Left hindlimb (tissue), 1 donor: ENCODE measurements around the gene EMX1.

ENCODE experiments used
- DNase-seq: peaks from one replicate; pipeline ENCODE4 v3.0.0-alpha.2; 2018

Gene EMX1

GRCh38 chr2:72945450-72946019 is 28.2 kb downstream of the EMX1 start:
- DNase-seq, result no peak

DNA sequence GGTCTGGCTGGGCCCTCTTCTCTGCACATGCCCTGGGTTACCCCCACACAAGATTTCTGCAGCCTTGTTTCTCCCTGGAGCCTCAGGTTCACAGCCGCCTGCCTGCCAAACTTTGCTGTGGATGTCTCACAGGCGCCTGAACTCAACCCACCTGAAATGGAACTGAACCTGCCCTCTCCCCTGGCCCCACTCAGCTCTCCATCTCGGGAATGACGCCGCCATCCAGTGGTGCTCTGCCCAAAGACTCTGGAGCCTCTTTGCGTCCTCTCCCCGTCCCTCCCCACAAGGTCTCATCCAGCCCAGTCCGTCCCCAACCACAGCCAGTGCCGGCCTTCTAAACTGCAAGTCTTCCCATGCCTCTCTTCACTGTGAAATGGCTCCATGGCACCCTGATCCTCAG is 29.1 kb downstream of the EMX1 start:
- no peak for DNase-seq

DNA sequence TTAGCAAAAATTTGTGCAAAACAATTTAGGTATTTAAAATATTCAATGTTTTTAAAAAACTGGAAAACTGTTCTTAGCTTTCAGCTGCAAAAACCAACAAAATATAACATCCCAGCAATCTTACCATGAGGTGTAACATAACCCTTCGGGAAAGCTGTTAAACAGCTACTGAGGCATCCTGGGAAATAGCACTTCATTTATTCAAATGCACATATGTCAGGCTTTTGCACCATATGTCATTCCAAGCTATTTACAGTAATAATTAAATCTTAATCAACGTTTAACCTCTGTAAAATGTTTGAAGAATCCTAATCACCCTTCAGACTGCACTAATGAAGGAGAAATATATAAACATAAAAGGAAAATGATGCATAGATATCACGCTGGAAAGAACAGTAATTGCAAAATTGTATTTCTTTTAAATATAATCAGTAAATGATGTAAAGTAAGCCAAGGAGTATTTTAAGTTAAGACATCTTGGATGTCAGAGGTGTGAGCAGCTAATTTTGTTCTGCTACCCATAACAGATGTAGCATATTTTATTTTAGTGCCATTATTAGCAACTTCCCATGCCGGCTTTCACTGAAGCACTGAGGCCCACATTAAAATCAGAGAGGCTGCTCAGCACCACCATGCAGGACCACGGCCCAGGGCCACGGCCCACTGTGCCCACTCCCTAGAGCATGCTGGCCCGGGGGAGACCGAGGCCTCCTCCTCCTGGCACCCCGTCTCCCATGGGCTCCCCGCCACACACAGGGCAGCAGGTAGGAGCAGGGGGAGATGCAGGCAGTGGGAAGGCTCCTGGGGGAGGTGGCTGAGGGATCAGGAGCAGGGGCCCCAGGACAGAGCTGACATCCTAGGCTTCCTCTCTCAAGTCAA is 30.9 kb downstream of the EMX1 start:
- no peak for DNase-seq

DNA sequence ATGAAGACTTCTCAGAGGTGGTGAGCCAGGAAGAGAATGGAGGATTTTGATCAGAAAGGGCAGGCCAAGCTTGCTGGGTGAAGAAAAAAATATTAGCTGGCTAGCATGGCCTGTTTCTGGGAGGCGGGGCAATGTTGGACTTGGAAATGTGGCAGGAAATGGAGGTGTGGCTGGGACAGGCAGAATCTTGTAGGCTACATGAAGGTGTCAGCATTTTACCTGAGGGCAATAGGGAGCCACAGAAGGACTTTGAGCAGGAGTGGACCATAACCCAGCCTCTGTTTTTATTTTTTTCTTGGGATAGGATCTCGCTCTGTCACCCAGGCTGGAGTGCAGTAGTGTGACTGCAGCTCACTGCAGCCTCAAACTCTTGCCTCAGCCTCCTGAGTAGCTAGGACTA is 31.7 kb downstream of the EMX1 start:
- no peak for DNase-seq

DNA sequence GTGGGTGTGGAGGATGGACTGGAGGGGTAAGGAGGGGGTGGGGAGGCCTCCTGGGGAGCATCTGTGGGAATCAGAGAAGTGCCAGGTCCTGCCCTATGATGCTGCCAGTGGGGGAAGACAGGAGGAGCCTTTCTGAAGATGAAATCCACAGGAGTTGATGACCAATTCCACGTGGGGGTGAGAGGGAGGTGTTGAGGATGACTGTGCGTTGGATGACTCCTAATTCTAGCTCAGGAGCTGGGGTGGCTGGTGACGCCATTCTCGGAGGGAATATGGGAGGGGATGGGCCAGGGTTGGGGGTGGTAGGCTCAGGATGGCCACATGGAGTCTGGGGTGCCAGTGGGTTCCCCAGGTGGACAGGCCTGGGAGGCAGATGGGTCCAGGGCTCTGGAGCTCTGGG is 32.3 kb downstream of the EMX1 start:
- DNase-seq, result no peak

DNA sequence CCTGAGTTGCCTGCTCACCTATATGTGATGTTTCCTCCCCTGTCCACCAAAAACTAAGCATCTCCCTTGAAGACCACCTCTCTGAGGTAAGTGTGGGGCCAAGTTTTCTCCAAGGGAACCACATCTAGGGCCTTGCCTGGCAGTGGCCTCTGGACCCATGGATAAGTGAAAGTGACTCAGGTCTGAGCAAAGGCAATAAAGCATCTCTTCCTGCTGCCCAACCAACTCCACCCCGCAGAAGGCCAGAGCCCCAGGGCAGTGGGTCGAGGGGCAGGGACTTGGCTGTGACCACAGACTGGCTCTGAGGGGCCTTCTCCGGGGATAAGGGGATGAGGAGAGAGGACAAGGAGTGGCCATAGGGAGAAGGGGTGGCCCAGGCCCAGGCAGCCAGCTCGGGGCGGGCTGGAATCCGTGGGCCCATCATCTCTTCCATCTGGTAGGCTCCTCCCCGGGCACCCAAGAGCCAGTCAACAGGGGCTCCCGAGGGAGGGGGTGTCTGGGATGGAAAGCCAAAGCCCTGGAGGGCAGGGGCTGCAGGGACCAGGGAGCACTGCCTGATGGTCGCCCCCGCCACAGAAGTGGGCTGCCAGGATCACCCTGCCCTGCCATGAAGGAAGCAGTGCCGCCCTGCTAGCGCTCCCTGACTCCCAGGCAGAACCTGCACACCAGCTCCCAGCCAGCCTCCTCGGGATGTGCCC is 33.4 kb downstream of the EMX1 start:
- no peak for DNase-seq

- DNase-seq, result no peak
These were observed 34.2 kb downstream of the EMX1 start for GRCh38 chr2:72951303-72952095.

GRCh38 chr2:72952110-72952823 is 34.9 kb downstream of the EMX1 start:
- no peak for DNase-seq

GRCh38 chr2:72952961-72953360 is 35.6 kb downstream of the EMX1 start:
- no peak for DNase-seq

DNA sequence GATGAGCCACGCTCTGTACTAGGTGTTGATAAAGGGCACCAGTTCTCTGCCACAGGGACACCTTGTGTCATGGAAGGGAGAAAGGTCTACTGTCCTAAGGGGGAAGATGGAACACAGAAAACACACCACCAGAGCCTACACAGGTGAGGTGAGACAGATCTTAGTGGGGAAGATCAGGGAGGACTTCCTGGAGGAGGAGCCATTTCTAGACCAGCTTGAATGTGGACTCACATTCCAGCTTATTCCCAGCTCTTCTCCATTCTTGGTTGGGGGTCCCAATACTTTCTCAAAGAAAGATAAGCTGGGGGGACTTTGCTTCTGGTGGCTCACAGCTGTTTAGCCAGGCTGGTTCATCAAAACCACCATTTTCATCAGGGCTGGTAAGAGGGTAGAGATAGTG is 36.2 kb downstream of the EMX1 start:
- DNase-seq, result no peak

GRCh38 chr2:72953976-72954375 is 36.7 kb downstream of the EMX1 start:
- DNase-seq, result no peak

GRCh38 chr2:72954376-72955227 is 37.3 kb downstream of the EMX1 start:
- no peak for DNase-seq

GRCh38 chr2:72955228-72956049 is 38.1 kb downstream of the EMX1 start:
- peak; percentile 20 for DNase-seq

GRCh38 chr2:72956050-72956395 is 38.7 kb downstream of the EMX1 start:
- no peak for DNase-seq

GRCh38 chr2:72956936-72957335 is 39.6 kb downstream of the EMX1 start:
- peak; percentile 5 for DNase-seq

DNA sequence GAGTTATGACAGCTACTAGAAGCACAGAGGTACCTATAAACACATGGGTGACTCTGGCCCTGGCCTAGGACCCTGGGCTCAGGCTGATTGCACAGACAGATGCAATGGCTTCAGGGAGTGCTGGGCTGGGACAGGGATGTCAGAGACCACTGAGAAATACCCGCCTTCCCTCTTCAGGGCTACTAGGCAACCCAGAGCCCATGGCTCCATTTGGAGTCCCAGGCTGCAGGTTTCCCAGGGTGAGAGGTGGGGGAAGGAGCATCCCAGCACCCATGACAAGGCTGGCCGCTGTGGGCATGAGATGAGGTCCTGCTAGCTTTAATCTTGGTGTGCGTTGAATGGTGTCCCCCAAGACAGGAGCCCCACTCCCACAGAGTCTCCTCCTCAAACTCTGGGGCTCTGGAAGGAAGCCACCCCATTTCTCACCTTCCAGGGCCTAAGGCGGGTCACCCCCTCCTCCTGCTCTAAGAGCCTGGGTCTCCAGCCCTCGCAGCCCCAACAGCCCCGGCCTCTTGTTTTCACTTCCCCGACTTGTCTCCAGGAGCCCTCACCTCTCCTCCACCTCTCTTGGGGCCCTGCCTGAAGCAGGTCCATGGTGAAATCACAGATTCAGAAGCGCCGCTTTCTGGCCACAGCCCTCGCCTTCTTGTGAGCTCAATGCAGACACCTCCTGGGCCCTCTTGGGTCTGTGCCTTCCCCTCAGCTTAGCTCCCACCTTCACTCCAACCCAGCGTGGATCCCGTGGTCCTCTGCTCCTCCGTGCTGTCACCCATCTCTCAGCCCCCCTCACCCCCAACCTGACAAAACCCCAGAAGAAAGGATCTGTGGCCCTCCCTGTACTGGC is 41.4 kb downstream of the EMX1 start:
- DNase-seq, result no peak

GRCh38 chr2:72959554-72959953 is 42.2 kb downstream of the EMX1 start:
- DNase-seq, result no peak

DNA sequence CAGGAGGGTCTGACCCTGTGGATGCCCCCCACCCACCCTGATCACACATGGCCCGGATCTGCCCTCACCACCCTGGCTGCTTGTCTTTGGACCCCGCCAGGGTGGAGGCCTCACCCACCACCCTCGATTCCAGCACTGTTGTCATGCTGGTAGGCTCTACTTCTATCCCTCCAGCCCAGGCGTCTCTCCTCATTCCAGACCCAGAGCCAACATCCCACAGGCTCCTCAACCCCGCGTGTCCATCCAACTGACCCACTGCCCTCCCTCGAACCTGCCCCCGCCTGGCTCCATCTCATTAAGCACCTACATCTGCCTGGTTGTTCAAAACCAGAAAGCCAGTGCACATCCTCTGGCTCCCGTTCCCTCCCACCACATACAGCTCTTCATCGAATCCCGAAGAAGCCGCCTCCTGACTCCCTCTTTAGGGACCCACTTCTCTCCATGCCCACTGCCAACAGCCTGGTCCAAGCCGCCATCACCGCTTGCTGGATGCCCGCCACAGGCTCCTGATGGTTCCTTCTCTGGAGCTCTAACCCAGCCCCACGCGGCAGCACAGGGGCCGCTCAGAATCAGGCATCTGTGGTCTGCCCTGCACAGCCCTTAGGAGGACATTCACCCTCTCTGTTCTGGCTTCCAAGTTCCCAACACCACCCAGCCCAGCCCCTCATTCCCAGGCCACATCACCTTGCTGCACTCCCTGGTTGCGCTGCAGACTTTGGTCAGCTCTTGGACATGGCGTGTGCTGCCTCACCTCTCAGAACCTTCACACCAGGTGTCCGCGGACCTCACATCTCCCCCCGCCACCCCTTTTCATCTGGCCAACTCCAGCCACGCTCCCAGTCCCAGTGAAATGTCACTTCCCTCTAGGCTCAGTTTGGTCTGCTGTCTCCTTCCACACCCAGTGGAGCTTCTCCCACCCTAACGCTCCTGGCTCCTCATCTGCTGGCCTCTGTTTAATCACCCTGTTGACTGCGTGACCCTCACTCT is 43.0 kb downstream of the EMX1 start:
- DNase-seq, result peak; percentile 15
